ENCODE measurements around the gene NR6A1.

- TF ChIP-seq POLR2AphosphoS5 (IDR thresholded peaks at IDR 0.05; ENCODE audit: low read depth, low read length) = no peak
- no peak for TF ChIP-seq POLR2A (IDR thresholded peaks at IDR 0.05; ENCODE audit: low read depth, low read length)
Observed at GRCh38 chr9:124557895-124558294, 213.2 kb downstream of the NR6A1 start.

All from GM12892 (cell line).